ENCODE results near the gene HS3ST4.

DNA sequence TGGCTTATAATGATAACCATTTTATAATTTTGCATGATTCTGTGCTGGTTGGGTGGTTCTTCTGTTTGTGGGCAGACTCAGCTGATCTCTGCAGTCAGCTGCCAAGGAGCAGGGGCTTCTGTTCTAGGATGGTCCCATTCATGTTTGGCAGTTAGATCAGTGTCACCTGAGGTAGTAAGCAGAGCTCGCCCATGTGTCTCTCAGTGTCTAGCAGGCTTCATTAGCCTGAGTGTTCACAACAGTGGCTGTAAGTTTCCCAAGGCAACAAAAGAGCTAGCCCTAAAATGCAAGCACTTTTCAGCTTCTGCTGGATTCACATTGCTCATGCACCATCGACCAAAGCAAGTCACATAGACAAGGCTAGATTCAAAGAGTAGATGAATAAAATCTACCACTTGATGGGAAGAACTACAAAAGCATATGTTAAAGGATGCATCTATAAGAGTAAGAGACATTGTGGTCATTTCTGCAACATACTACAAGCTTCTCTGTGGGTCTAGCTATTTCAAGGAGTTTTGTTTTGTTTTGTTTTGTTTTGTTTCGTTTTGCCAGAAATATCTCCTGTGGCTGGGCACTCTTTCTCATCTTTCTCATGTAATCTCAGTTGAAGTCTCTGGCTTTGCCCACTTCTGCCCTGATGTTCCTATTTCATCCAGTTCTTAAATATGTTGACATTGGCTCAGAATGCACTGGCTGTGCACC lies 180.8 kb downstream of the HS3ST4 start:
- TF ChIP-seq POLR2A (IDR thresholded peaks at IDR 0.05) (no peak), EP300 (IDR thresholded peaks at IDR 0.05) (no peak)
- TF ChIP-seq, protein P1, sequence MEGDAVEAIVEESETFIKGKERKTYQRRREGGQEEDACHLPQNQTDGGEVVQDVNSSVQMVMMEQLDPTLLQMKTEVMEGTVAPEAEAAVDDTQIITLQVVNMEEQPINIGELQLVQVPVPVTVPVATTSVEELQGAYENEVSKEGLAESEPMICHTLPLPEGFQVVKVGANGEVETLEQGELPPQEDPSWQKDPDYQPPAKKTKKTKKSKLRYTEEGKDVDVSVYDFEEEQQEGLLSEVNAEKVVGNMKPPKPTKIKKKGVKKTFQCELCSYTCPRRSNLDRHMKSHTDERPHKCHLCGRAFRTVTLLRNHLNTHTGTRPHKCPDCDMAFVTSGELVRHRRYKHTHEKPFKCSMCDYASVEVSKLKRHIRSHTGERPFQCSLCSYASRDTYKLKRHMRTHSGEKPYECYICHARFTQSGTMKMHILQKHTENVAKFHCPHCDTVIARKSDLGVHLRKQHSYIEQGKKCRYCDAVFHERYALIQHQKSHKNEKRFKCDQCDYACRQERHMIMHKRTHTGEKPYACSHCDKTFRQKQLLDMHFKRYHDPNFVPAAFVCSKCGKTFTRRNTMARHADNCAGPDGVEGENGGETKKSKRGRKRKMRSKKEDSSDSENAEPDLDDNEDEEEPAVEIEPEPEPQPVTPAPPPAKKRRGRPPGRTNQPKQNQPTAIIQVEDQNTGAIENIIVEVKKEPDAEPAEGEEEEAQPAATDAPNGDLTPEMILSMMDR (IDR thresholded peaks at IDR 0.05) = no peak

Measured in stomach (tissue), 4 donors.